KOPT-K1 (cell line): ENCODE measurements around the gene IL1RN.

Experiments used
- H3K27ac ChIP-seq: fragments of 200-600 bp; sonication (generic); 2 replicates; pipeline ENCODE4 v1.5.1; 2016; ENCODE audit warnings: antibody characterized with exemption, mild to moderate bottlenecking, low read depth, low read length; ENCODE audit not compliant: poor library complexity, severe bottlenecking
- H3K36me3 ChIP-seq: fragments of 200-600 bp; sonication (generic); 2 replicates; pipeline ENCODE4 v1.5.1; 2017; ENCODE audit warnings: antibody characterized with exemption, mild to moderate bottlenecking, low read length, moderate library complexity; ENCODE audit not compliant: insufficient read depth
- H3K9me3 ChIP-seq: fragments of 200-600 bp; sonication (generic); 2 replicates; pipeline ENCODE4 v1.5.1; 2017; ENCODE audit warnings: antibody characterized with exemption, low read length, mild to moderate bottlenecking; ENCODE audit not compliant: insufficient read depth, poor library complexity, severe bottlenecking

The IL1RN gene

DNA sequence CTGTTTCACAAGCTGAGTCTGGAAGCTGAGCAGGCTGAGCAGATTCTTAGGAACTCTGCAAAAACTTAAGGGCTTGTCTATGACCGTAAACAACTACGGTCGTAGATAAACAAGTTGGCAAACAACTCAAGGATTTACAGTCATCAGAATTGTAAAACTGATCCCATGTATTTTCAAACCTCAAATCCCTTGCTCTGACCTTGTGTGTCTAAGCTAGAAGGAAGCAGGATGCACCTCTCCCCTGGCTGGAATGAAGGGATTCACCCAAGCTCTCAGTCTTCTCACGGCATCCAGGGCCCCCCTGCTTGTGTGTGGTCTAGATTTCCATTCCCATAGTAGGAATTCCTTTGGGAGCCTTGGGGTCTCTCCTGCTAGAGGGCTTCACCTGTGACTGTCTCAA, 12.4 kb upstream of the IL1RN start:
- Histone ChIP-seq H3K27ac (no peak overlapping the region), H3K36me3 (no peaks in the 10 kb centered on the region), H3K9me3 (no peaks in the 10 kb centered on the region)

- H3K27ac ChIP-seq: no peak overlapping the region
- H3K9me3 ChIP-seq: no peaks in the 10 kb centered on the region
- H3K36me3 ChIP-seq: no peaks in the 10 kb centered on the region
These were observed 11.1 kb upstream of the IL1RN start for GRCh38 chr2:113116100-113116958.

DNA sequence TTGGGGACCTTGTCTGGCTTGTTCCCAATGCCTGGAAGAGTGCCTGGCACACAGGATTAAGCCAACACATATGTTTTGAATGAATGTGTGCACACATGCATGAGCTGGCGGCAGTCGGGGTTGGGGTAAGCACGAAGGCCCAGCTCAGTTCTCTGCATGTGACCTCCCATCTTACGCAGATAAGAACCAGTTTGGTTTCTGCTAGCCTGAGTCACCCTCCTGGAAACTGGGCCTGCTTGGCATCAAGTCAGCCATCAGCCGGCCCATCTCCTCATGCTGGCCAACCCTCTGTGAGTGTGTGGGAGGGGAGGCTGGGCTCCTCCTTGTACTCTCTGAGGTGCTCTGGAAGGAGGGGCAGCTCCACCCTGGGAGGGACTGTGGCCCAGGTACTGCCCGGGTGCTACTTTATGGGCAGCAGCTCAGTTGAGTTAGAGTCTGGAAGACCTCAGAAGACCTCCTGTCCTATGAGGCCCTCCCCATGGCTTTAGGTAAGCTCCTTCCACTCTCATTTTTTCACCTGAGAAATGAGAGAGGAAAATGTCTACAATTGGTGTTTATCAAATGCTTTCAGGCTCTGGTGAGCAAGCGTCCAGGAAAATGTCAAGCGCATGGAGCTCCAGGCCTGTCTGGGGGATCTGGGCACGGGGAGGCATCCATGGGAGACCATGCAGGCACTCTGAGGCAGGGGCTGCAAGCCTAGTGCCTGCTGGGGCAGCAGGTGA, 9.7 kb upstream of the IL1RN start:
- Histone ChIP-seq H3K36me3 (no peaks in the 10 kb centered on the region), H3K27ac (no peak overlapping the region), H3K9me3 (no peaks in the 10 kb centered on the region)

DNA sequence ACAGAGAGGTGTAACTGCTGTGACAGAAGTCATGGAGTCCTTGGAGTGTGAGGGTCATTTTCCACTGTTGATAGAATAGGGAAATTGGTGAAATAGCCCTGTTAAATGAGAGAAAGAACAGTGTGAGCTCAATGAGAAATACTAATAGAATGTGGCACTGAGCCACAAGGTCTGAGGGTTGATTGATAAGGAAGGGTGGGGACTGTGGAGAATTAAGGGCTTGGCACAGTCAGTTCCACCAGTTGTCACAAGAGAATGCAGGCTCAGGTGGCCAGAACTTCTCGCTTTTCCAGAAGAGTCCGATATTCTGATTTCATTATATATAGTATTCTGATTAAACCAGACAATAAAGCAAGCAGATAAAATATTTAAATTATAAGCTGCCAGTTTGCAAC, 9.1 kb upstream of the IL1RN start:
- Histone ChIP-seq H3K27ac (no peak overlapping the region), H3K36me3 (no peaks in the 10 kb centered on the region), H3K9me3 (no peaks in the 10 kb centered on the region)

DNA sequence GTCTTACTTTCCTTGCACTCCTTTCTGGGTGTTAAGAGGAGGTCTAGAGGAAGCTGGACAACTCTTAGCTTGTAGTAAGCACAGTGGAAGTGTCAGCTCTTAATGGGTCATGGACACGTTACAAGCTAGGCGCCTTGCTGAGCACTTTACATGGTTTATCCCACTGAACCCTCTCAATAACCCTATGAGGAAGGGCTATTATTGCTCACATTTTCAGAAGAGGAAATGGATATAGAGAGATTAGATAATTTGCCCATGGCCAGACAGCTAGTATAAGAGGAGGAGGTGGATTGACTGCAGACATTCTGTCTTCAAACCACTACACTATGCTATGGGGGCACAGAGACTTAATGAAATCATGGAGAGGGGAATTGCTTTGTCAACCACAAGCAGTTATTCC, 8.3 kb upstream of the IL1RN start:
- Histone ChIP-seq H3K9me3 (no peaks in the 10 kb centered on the region), H3K27ac (no peak overlapping the region), H3K36me3 (no peaks in the 10 kb centered on the region)

DNA sequence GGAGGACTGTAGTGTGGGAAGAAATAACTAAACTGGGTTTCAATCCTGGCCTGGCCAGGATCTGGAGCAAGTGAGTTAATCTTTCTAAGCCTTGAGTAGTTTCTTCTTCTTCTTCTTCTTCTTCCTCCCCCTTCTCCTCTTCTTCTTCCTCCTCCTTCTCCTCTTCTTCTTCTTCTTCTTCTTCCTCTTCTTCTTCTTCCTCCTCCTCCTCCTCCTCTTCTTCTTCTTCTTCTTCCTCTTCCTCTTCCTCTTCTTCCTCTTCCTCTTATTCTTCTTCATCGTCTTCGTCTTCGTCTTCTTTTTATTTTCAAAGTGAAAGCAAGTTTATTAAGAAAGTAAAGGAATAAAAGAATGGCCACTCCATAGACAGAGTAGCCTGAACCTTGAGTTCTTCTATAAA, 6.5 kb upstream of the IL1RN start:
- Histone ChIP-seq H3K36me3 (no peaks in the 10 kb centered on the region), H3K9me3 (no peaks in the 10 kb centered on the region), H3K27ac (no peak overlapping the region)

- no peak overlapping the region for H3K27ac ChIP-seq
- no peaks in the 10 kb centered on the region for H3K36me3 ChIP-seq
These were observed 5.0 kb upstream of the IL1RN start for GRCh38 chr2:113122364-113122763.

GRCh38 chr2:113123726-113124125, 3.7 kb upstream of the IL1RN start:
- Histone ChIP-seq H3K9me3 (no peaks in the 10 kb centered on the region), H3K36me3 (no peaks in the 10 kb centered on the region), H3K27ac (no peak overlapping the region)

More at GRCh38 chr2:113122364-113122763, 5.0 kb upstream of the IL1RN start:
- no peaks in the 10 kb centered on the region for H3K9me3 ChIP-seq

GRCh38 chr2:113124181-113124961, 3.0 kb upstream of the IL1RN start:
- no peak overlapping the region for H3K27ac ChIP-seq
- H3K36me3 ChIP-seq: no peaks in the 10 kb centered on the region
- no peaks in the 10 kb centered on the region for H3K9me3 ChIP-seq

DNA sequence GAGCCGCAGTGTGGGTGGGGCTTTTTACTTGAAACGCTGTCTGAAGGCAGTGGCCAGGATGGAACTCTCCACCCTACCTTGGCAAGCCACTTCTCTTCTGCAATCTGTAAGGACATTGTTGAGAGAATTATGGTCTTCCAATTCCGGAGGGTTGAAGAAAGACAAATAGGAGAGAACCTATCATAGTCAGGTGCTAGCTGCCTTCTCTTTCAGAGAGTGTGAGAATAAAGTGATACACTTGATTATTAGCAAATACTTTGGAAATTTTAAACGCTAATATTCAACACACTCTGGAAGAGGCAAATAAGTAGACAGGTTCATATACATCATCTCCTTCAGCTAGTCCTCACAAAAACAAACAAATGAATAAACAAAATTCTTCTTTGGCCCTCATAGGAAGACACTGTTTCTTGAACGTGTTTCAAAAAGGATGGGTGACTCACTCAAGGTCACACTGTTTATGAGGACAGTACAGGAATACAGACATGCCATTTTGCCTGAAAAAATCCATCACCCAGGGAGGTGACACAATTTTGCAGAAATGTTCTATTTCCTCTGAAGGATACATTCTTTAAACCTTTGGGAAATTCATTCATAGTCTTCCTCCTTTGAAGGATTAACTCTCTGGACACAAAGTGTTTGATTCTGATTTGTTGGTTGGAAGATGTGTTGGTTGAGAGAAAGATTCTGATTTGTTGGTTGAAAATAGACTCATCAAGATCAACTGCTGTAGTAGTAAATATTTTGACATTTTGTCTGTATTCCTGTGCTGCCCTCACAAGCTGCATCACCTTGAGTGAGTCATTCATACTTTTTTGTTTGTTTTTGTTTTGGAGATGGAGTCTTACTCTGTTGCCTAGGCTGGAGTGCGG, 2.2 kb upstream of the IL1RN start:
- H3K36me3 ChIP-seq: no peaks in the 10 kb centered on the region
- no peak overlapping the region for H3K27ac ChIP-seq
- H3K9me3 ChIP-seq: no peaks in the 10 kb centered on the region

GRCh38 chr2:113127646-113128570, 510 bp downstream of the IL1RN start:
- no peaks in the 10 kb centered on the region for H3K9me3 ChIP-seq
- H3K27ac ChIP-seq: no peak overlapping the region
- no peaks in the 10 kb centered on the region for H3K36me3 ChIP-seq

GRCh38 chr2:113129519-113130078, 2.2 kb downstream of the IL1RN start:
- Histone ChIP-seq H3K27ac (no peak overlapping the region), H3K9me3 (no peaks in the 10 kb centered on the region), H3K36me3 (no peaks in the 10 kb centered on the region)

DNA sequence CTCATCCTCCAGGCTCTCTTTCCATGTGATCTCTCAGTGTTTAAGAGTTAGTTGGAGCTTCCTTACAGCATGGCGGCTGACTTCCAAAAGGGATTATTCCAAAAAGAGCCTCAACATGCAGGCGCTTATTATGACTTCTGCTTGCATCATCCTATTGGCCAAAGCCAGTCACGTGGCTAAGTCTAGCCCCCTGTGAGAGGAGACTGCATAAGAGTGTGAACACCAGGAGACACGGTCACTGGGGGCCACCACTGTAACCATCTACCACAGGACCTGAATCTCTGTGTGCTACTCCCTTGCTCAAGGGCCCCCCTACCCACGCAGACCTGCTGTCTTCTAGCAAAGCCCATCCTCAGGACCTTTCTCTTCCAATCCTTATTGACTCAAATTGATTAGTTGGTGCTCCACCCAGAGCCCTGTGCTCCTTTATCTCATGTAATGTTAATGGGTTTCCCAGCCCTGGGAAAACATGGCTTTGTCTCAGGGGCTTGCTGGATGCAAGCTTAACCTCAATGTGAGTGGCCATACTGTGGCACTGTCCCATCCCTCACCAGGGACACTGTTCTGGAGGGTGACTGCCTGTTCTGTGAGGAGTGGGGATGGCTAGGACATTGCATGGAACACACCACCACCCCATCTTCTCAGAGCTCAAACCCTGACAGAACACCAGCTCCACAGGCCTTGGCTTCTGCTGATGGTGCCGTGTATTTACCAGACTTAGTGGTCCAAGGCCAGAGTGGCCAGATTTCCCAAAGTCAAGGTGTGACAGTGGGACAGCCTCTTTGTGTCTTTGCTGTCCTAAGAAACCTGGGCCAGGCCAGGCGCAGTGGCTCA, 4.2 kb downstream of the IL1RN start:
- Histone ChIP-seq H3K36me3 (no peaks in the 10 kb centered on the region), H3K9me3 (no peaks in the 10 kb centered on the region), H3K27ac (no peak overlapping the region)
